AG10803 (cell line): ENCODE results near the gene CHST13.

Experiments used
- DNase-seq: peaks from one replicate; pipeline ENCODE4 v3.0.0; 2010; ENCODE audit warnings: low read depth
- H3K4me3 ChIP-seq: 2 replicates; pipeline ENCODE4 v1.5.1; 2011; ENCODE audit warnings: mild to moderate bottlenecking, low read length, control low read depth
- TF ChIP-seq, protein P1 (sequence below): conservative IDR thresholded peaks from 2 replicates; pipeline ENCODE4 v1.5.1; 2011; ENCODE audit warnings: mild to moderate bottlenecking, low read length, control low read depth, inconsistent platforms

CHST13 gene

DNA sequence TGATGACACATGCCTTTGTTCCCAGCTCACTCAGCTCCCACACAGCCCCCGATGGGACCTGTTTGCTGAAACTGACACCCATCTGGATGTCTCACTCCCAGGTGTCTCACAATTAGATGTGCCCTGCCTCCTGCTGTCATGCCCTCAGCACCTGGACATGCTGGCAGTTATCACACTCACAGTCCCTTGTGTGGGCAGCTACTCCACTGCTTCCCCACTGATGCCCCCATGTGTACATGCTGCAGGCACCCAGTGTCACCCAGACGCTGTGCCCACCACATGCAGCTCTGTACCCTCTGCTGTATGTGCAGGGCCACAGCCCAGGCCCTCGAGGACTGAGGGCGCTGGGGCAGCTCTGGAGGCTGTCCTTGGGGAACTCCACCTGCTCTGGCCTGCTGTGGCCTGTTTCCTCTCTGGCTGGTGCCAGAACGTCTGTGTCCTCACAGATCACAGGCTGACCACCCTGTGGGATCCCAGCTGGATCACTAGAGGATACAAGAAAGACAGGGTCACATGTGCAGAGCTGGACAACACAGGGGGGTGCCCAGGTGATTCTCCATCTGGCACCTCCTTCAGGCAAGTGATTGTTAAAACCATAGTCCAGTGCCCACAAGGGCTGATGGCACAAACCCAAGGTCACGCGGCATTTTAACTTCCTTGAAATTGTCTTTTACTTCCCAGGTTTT lies 20.8 kb downstream of the CHST13 start:
- H3K4me3 ChIP-seq = no peak overlapping the region
- TF ChIP-seq, protein P1, sequence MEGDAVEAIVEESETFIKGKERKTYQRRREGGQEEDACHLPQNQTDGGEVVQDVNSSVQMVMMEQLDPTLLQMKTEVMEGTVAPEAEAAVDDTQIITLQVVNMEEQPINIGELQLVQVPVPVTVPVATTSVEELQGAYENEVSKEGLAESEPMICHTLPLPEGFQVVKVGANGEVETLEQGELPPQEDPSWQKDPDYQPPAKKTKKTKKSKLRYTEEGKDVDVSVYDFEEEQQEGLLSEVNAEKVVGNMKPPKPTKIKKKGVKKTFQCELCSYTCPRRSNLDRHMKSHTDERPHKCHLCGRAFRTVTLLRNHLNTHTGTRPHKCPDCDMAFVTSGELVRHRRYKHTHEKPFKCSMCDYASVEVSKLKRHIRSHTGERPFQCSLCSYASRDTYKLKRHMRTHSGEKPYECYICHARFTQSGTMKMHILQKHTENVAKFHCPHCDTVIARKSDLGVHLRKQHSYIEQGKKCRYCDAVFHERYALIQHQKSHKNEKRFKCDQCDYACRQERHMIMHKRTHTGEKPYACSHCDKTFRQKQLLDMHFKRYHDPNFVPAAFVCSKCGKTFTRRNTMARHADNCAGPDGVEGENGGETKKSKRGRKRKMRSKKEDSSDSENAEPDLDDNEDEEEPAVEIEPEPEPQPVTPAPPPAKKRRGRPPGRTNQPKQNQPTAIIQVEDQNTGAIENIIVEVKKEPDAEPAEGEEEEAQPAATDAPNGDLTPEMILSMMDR = no peak
- no peak for DNase-seq

DNA sequence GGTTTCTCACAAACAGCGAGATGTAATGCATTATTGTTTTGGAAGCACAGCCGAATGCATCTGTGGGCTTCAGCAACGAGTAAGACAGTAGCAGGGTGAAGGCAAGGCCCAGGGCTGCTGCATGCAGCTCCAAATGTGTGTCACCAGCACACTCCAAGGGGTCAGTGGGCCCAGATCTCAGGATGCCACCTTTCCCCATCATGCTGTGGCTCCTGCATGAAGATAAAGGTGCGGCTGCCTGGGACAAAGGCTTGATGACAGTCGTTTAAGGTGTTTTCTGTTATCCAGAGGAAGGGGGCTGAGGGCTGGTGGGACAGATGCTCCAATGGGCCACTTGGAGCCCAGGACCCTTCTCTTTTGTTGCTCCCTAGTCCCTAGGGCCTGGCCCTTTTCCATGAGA lies 21.6 kb downstream of the CHST13 start:
- DNase-seq = no peak
- TF ChIP-seq, protein P1 = no peak
- no peak overlapping the region for H3K4me3 ChIP-seq

DNA sequence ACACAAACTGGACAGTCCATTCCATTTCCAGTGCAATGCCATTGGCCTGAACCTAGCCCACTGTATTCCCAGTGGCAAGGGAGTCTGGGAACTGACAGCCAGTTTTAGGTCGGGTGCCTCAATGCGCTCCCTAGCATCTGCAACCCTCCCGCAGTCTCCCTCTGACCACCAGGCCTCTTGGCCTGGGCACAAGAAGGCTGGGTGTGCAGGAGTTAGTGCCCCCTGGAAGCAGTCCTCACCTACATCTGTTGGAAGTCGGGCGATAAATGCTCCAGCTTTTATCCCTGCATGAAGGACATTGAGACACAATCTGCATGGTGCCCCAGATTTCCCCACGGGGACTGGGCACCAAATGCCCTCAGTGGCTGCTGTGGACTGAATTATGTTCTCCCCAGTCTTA lies 22.1 kb downstream of the CHST13 start:
- DNase-seq = no peak
- no peak overlapping the region for H3K4me3 ChIP-seq
- TF ChIP-seq, protein P1 = no peak

DNA sequence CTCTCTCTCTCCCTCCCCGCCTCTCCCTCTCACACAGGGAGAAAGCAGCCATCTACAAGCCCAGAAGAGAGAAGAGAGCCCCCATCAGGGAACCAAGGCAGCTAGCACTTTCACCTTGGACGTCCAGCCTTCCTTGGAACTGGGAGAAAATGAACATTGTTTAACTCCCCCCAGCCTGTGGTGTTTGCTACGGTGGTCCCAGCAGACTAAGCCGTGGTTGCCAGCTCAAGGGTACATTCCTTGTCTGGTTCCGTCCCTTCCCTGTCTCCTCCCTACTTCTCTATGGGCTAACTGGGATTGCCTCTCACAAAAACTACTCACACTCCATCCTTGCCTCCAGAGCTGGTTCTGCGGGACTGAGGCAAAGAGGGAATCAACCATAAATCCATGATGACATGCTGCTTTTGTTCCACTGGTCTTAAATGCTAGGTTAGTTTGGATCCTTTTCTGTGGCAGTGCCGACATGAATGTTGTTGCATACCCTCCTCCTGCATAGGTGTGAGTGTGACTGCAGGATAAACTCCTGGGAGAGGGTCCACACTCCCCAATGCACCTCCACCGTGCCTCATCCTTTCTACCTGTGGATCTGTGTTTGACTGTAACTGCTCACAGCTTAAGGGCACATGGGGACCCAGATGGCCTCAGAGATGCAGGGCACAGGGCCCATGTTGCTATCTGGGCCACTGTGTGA lies 22.7 kb downstream of the CHST13 start:
- no peak for DNase-seq
- TF ChIP-seq, protein P1 = no peak
- no peak overlapping the region for H3K4me3 ChIP-seq

DNA sequence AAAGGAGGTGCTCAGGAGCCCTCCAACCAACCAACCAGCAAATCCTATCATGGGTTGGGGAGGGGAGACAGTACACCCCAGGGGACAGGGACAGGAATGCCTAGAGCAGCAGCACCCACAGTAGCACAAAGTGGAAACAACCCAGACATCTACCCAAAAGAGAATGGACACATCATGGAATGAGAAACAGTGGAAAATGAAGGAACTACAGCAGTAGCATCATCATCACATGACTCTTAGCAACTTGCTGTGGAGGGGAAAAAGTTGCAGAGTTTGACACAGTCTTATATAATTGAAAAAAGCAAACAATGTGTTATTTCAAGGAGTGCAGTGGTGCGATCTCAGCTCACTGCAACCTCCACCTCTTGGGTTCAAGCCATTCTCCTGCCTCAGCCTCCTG lies 23.8 kb downstream of the CHST13 start:
- H3K4me3 ChIP-seq = no peak overlapping the region
- TF ChIP-seq, protein P1 = no peak
- DNase-seq = no peak

DNA sequence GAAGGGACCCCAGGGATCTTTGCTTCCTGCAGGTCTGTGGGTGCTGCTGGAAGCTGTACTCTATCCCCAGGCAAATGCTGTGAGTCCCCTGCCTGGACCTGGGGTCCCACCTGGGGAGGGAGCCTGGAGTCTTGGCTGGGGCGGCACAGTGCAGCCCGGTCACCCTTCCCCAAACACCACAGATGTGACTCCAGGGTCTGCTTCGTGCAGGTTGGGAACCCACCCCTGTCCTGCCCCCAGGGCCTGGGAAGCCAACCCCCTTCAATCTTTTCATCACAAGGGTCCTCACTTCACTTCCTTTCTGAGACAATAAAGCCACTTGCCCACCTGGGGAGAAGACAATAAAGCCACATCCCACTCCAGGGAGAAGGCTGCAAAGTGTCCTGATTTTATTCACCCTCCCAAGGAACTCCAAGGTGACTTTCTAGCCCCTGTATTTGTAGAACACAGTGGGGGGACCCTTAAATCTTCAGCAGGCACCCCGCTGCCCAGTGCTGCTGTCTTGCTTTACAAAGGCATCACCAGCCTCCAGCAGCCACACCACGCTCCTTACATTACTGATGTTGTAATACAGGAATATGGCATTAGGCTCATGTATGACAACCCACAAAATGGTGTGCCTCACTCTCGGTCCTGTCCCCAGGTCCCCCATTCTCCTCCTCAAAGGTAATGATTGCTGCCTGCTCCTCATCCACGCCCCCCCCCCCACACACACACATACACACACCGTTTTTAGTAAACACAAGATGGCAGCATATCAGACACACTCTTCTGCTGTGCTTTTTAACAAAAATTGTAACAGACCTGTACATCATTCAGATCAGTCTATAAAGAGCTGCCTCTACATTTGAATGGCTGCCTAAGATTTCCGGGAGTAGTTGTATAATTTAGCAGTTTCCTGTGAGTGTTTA lies 24.9 kb downstream of the CHST13 start:
- TF ChIP-seq, protein P1 = 0 out of 2 replicates have a peak, but pooled peaks have one; percentile 1
- DNase-seq = no peak
- no peak overlapping the region for H3K4me3 ChIP-seq
